ENCODE measurements around the gene ST3GAL4. TPM values are rescaled to one million over a fixed set of nuclear protein-coding genes. Genes with fewer than 3 reads are reported as not detected.
"Not testable (repeated sequence)": the region's sequence is repeated elsewhere in the genome, so short reads cannot be mapped to it uniquely, and the experiment has no call there.

ST3GAL4 gene
- total RNA-seq, 2 donors from 2014 or later: 123 to 304 TPM

DNA sequence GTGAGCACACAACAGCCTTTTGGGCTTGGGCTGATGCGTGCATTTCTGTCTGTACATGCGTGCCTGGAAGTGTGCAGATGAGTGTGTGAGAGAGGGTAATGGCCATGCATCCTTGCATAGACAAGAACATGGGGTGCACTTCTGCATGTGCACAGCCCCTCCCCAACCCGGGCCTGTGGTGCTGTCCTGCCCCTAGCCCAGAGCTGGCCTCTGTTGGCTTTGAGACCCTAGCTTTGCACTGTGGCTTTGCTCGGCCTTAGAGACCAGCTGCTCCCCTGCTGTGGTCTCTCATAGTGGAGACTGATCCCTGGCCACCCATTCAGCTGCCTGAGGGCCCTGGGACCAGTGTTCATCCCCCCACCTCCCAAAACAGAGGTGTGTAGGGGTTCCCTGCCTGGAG, 25.4 kb downstream of the ST3GAL4 start:
- Histone ChIP-seq H3K4me1 (peaks cover 12% of the 10 kb centered on the region), H3K27me3 (no peaks in the 10 kb centered on the region), H3K27ac (no peak overlapping the region), H3K36me3 (no peaks in the 10 kb centered on the region), H3K4me3 (no peak overlapping the region), H3K9ac (ENCODE audit: low read depth in 2 of 2, low read length in 2 of 2) (no peak overlapping the region), H3K9me3 (no peaks in the 10 kb centered on the region)
- no peak for DNase-seq
- TF ChIP-seq, protein P1, sequence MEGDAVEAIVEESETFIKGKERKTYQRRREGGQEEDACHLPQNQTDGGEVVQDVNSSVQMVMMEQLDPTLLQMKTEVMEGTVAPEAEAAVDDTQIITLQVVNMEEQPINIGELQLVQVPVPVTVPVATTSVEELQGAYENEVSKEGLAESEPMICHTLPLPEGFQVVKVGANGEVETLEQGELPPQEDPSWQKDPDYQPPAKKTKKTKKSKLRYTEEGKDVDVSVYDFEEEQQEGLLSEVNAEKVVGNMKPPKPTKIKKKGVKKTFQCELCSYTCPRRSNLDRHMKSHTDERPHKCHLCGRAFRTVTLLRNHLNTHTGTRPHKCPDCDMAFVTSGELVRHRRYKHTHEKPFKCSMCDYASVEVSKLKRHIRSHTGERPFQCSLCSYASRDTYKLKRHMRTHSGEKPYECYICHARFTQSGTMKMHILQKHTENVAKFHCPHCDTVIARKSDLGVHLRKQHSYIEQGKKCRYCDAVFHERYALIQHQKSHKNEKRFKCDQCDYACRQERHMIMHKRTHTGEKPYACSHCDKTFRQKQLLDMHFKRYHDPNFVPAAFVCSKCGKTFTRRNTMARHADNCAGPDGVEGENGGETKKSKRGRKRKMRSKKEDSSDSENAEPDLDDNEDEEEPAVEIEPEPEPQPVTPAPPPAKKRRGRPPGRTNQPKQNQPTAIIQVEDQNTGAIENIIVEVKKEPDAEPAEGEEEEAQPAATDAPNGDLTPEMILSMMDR (IDR thresholded peaks at IDR 0.05): no peak
- intact Hi-C loops (cut with DNase I): no loop called here

DNA sequence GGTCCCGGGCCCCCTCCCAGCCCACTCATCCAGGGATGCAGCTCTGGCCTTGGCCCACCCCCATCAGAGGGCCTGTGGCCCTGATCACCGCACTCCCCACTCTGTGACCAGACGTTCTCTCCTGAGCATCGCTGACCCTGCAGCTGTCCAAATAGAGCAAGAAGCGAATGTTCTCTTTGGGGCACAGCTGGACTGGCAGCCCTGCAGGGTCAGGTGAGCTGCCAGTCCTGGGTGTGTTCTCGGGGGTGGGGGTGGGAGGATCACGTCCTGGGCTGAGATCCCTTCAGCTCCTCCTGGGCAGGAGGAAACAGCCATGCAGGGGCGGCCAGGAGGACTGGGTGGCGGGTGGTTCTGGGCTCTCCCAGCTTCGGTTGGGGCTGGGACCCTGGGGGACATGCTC, 26.5 kb downstream of the ST3GAL4 start:
- H3K9me3 ChIP-seq; H3K9ac ChIP-seq (ENCODE audit: low read depth in 2 of 2, low read length in 2 of 2); H3K36me3 ChIP-seq; DNase-seq; H3K4me3 ChIP-seq; H3K27me3 ChIP-seq; H3K27ac ChIP-seq; intact Hi-C loops (cut with DNase I): not testable (repeated sequence)
- peaks cover 17% of the 10 kb centered on the region for H3K4me1 ChIP-seq

DNA sequence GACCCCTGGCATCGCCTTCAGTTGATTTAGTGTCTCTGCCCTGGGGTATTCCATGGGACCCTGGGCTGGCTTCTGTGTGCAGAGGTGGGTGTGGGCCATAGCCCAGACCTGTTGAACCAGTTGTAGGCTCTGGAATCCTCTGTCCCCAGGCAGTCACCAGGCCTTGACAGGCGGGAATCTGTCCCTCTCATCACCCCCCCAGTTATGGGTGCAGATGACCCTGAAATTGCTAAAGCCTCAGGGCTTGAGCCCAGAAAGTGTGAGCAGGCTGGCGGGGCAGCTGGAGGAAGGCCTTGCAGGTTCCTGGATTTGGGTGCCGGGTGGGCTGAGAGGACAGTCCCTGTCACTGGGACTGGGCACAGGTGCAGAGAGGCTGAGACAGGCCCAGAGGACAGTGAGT, 27.2 kb downstream of the ST3GAL4 start:
- H3K9me3 ChIP-seq; DNase-seq; H3K27me3 ChIP-seq; intact Hi-C loops (cut with DNase I); H3K4me3 ChIP-seq; H3K36me3 ChIP-seq; H3K9ac ChIP-seq (ENCODE audit: low read depth in 2 of 2, low read length in 2 of 2): not testable (repeated sequence)
- peaks cover 17% of the 10 kb centered on the region for H3K4me1 ChIP-seq
- H3K27ac ChIP-seq: peak overlapping the region; percentile 47

DNA sequence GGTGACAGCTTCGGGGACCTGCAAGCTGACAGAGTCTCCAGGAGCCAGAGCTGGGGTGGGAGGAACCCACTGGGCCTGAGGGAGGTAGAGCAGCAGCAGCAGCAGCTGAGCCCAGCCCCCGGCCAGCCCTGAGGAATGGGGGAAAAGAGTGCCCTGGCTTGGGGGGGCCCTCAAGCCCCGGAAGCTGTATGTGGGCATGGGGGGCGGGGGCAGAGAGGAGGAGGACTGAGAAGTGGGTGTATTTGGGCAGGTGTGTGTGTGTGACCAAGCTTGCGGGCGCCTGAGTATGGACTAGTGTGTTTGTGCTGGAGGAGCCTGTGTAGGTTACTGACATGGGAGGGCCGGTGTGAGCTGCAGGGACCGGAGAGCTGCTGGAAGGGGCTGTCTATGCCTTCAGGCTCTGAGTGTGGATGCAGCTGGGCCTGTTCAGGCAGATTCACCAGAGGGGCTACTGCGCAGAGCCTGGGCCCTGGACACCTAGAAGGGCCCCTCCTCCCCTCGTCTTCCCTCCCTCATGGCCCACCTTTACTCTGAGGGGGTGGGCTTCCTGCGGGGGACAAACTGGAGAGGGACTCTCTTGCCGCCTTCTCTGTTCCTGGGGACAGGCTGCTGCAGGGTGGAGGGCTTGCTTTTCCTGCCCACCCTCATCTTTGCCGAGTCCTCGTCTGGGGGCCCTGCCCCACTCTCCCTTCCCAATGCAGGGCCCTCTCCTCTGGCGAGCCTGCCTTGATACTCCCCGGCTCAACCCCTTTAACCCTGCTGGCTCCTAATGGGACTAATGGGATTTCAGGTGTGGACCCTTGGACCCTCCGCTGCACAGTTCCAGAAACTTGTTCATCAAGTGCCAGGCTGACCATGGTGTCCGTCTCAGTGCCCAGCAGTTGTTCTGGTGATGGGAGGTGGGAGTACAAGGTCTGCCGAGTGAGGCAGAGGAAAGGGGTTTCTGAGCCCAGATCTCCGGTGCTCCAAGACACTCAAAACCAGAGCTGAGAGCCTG, 28.2 kb downstream of the ST3GAL4 start:
- Histone ChIP-seq H3K9ac (ENCODE audit: low read depth in 2 of 2, low read length in 2 of 2) (peak overlapping the region in 1 of 2 donors; percentile 34), H3K27ac (peak overlapping the region; percentile 47), H3K9me3 (no peaks in the 10 kb centered on the region), H3K4me3 (no peak overlapping the region), H3K27me3 (no peaks in the 10 kb centered on the region), H3K4me1 (peaks cover 17% of the 10 kb centered on the region), H3K36me3 (no peaks in the 10 kb centered on the region)
- intact Hi-C loops (cut with DNase I): no loop called here
- TF ChIP-seq, protein P1 (IDR thresholded peaks at IDR 0.05): no peak
- no peak for DNase-seq

DNA sequence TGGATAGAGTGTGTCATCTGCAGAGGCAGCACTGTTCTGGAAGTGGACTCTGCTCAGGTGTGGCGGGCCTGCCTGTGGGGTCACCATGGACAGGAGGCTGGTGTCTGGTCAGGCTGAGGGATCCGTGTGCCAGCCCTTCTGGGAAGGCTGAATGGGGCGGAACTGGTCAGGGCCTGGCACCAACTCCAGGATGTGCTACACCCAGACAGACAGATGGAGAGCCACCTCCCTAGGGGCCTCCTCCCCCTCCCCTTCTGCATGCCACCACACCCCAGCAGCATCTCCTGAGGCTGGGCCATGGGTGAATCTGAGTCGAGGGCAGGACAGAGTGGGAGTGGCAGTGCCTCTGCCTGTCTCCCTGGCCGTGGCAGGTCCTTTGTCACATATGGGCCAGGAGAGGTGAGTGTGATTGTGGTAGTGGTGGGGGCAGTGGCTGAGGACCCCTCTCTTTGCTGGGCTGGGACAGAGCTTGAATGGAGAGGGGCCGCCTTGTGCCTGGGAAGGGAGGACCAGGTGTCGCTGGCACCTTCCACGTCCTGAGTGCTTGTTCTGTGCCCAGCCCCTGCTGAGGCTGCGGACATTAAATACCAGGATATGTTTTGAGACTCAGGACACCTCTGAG, 29.1 kb downstream of the ST3GAL4 start:
- H3K27me3 ChIP-seq: no peaks in the 10 kb centered on the region
- no peak overlapping the region for H3K9ac ChIP-seq (ENCODE audit: low read depth in 2 of 2, low read length in 2 of 2)
- H3K9me3 ChIP-seq: no peaks in the 10 kb centered on the region
- H3K4me1 ChIP-seq: peaks cover 17% of the 10 kb centered on the region
- TF ChIP-seq, protein P1 (IDR thresholded peaks at IDR 0.05): no peak
- DNase-seq: peak; percentile 74
- intact Hi-C loops (cut with DNase I): no loop called here
- no peak overlapping the region for H3K4me3 ChIP-seq
- H3K36me3 ChIP-seq: no peaks in the 10 kb centered on the region
- peak overlapping the region; percentile 47 for H3K27ac ChIP-seq

DNA sequence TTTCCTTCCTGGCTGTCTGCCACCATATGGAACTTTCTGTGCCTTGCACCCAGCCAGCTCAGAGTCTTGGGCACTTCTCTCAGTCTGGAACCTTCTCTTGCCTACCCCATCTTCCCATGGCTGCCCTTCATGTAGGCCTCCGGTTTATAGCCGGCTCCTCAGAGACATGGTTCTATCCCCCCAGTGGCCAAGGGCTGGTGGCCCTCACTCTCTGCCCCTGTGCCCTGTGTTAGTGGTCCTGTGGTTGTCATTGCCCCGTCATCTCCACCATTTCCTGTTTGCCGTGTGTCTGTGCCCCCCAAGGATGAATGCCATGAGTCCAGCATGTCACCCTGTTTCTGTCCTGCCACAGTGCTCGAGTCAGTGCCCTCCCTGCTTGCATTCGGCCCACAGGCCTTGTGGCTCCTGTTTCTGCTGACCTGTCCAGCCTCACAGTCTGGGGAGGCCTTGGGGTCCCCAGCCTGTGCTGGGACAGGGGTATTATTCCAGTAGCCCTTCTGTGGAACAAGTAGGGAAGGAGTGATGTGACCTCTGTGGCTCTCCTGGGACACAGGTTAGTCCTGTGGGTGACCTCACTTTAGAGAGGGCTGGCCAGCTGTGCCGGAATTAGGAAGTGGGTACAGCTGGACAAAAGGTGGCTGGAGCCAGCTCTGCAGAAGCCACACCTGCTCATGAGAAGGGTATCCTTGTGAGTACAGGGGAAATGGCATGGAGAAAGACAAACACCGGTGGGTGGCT, 30.7 kb downstream of the ST3GAL4 start:
- Histone ChIP-seq H3K27me3 (no peaks in the 10 kb centered on the region), H3K9me3 (no peaks in the 10 kb centered on the region), H3K9ac (ENCODE audit: low read depth in 2 of 2, low read length in 2 of 2) (no peak overlapping the region), H3K4me1 (peaks cover 17% of the 10 kb centered on the region), H3K4me3 (no peak overlapping the region), H3K36me3 (no peaks in the 10 kb centered on the region), H3K27ac (peak overlapping the region; percentile 82)
- intact Hi-C loops (cut with DNase I): no loop called here
- TF ChIP-seq, protein P1 (IDR thresholded peaks at IDR 0.05): no peak
- no peak for DNase-seq

DNA sequence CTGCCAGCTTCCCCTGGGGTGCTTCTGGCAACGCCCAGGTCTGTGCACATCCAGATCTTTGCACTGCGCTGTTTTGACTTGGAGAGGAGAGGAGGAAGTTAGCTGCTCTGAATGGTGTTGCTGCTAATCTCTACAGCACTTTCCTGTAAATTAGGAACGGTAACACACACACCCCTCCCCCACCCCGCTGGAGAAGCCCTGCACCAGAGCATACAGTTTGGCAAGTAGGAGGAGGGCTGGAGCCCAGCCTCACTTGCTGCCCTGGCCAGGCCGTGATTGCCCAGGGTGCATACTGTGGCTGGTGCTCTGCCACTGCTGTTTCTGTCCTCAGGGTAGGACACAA, 31.2 kb downstream of the ST3GAL4 start:
- peaks cover 17% of the 10 kb centered on the region for H3K4me1 ChIP-seq
- H3K27ac ChIP-seq: peak overlapping the region; percentile 82
- intact Hi-C loops (cut with DNase I); H3K27me3 ChIP-seq; H3K9me3 ChIP-seq; H3K9ac ChIP-seq (ENCODE audit: low read depth in 2 of 2, low read length in 2 of 2); H3K4me3 ChIP-seq; H3K36me3 ChIP-seq: not testable (repeated sequence)
- DNase-seq: peak; percentile 83

Data from colonic mucosa (tissue), 4 donors.